Melanocyte of skin (primary cell): ENCODE data around the gene DCAF12. TPM values are rescaled to one million over a fixed set of nuclear protein-coding genes. Genes with fewer than 3 reads are reported as not detected.

ENCODE experiments used
- small RNA-seq, 2 donors: library from RNA; depleted of rRNA; stranded (forward); fragments of <200 nt; gene quantifications; one replicate each; pipeline ENCODE3, GENCODE V24; 2012
- total RNA-seq, 2 donors: library from RNA; depleted of rRNA; stranded (reverse); fragments of >200 nt; gene quantifications; 2 replicates each; pipeline ENCODE4 v1.2.3, GENCODE V29; 2012

DCAF12 gene
- total RNA-seq, result 10 to 100 TPM; 23.4 to 33.6 TPM

GRCh38 chr9:34126207-34127034 is at the start of gene DCAF12:
Gene DCAF12 (minus strand): TSS chr9:34126698. CDS start chr9:34126431, 267 bp downstream.

GRCh38 chr9:34048727-34049629 is 77.5 kb downstream of the DCAF12 start, which contains the start of gene UBAP2:
Gene UBAP2 (minus strand): TSS chr9:34048887. CDS start chr9:34017148, 31,739 bp downstream.

Small RNA genes within 50 kb of the gene (small RNA-seq; reads per million reads assigned to genes)
- 0 to 0.29 reads per million in 2 donors for gene RN7SKP114

Other genes with a start within 250 kb of the DCAF12 start
- 10 to 100 TPM; 23.7 to 26.0 TPM for gene UBAP2, start 77.8 kb downstream of the DCAF12 start, total RNA-seq
- 10 to 100 TPM; 28.3 to 36.5 TPM for gene UBAP1, start 52.3 kb upstream of the DCAF12 start, total RNA-seq
- gene KIF24, start 202.6 kb upstream of the DCAF12 start, total RNA-seq, result 1 to 10 TPM; 5.5 to 7.7 TPM
- gene NUDT2, start 202.9 kb upstream of the DCAF12 start, total RNA-seq, result 10 to 100 TPM; 12.7 to 22.6 TPM